GM21526 (cell line): ENCODE data around the gene HCN4.

Experiments used
- ATAC-seq: cut with Tn5 transposase; IDR thresholded peaks from one replicate; pipeline ENCODE4 v1.9.1; 2021; ENCODE audit warnings: moderate library complexity; ENCODE audit not compliant: unreplicated experiment, low FRiP score

The HCN4 gene

DNA sequence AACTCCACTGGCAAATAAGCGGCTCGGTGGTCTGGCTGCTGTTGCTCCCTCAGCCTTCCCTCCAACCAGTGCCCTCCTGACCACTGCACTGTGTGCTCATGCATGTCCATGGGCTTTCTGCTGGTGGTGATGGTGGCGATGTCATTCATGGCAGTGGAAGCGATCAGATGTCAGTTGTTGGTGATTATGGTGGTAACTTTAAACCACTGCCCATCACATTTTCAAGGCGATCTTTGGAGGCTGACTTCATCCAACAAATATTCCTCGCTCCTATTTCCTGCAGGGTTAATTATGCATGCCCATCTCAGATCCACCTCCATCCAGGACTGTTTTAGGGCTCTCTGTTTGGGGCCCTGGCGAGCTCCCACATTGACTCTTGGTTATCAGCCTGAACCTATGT lies 13.4 kb upstream of the HCN4 start:
- no peak for ATAC-seq

DNA sequence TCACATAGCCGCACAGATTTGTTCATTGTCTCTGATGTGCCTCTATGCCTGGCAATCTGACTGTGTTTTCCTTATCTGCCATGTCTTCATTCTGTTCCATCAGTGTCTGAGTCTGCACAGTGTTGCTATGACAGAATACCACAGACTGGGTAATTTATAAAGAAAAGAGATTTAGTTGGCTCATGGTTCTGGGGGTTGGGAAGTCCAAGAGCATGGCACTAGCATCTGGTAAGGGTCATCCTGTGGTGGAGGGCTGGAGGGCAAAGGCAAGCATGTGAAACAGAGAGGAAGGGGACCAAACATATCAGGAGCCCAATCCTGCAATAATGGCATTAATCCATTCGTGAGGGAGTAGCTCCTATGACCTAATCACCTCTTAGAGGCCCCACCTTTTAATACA lies 11.9 kb upstream of the HCN4 start:
- ATAC-seq, result no peak

DNA sequence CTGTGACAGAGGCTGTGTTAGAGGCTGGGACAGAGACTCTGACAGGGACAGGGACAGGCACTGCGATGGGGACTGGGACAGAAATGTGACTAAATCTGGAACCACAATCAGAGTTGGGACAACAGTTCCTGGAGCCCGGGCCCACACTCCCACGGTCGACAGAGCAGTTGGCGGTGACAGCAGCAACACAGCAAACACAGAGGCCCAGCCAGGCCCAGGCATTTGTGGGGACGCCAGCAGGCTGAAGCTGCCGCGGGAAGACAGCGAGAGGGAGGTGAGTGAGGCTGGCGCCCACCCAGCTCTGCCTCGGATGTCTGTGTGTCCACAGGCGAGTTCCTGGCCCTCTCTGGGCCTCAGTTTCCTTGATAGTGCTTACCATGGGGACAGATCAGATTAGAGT lies 9.3 kb upstream of the HCN4 start:
- ATAC-seq, result no peak

DNA sequence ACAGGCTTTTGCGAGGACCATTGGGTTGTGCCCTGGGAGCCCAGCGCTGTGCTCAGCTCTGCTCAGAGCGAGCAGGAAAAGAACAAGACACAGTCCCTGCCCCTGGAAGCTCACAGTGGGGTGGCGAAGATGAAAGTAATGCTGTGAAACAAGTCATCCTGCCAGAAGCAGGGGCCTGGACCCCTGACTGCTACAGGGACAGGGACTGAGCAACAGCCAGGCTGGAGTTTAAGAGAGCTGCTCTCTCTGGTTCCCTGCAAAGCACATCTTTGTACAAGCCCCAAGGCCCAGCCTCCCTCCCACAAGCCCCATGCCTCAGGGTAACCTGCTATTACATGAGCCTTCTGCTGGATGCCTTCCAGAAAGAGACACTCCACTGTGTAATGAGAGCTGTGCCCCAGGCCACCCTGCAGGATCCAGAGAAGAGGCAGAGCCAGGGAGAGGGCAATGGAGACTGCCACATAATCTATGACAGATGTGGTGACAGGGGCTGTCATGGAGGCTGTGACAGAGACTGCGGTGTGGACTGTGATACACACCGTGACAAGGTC lies 7.1 kb upstream of the HCN4 start:
- no peak for ATAC-seq

DNA sequence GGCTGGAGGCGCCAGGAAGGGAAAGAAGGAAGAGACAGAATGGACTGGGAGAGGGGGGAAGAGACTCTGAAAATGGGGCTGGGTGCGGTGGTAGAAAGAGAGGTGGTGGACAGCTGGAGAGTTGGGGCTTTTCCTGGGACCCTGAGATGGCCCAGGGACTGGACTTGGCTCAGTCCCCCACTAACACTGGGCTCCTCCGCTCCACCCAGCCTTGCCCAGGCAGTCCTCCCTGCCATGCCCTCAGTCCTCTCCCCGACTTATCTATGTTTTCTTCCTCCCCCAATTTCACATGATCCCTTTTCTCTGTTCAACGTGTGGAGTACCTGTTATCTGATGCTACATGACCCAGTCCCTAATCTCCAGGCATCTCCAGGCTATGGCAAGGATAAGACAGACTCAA lies 6.3 kb upstream of the HCN4 start:
- ATAC-seq, result no peak

DNA sequence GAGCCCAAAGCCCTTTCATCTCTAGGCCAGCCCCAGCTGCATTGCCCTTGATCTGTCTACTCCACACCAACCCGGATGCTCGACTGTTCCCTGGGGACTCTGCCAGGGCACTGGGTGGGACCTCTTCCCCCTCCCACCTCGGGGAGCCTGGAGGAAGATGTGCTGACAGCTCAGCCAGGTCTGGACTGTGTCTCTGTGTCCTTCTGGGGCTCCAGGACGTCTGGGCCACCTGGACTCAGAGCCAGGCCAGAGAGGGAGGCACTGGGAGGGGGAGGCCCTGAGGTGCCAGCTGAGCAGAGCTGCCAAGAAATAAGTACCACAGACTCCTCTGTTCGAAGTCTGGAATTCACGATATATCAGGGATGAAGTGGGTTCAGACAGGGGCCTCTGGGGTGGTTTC lies 5.8 kb upstream of the HCN4 start:
- ATAC-seq, result no peak

DNA sequence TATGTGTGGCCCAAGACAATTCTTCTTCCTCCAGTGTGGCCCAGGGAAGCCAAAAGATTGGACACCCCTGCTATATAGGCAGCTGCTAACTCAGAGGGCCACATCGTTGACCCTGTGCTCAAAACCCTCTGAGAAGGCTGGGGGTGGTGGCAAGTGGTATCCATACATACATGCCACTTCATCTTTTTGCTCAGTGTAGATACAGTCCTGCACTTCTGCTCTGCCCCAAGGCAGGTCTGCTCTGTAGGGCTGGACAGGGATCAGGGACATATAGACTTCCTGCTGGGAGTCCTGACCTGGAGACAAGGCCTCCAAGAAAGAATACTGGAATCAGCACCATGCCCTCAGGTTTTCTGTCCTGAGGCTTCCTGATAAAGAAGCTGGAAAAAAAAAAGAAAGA lies 4.5 kb upstream of the HCN4 start:
- ATAC-seq, result no peak

DNA sequence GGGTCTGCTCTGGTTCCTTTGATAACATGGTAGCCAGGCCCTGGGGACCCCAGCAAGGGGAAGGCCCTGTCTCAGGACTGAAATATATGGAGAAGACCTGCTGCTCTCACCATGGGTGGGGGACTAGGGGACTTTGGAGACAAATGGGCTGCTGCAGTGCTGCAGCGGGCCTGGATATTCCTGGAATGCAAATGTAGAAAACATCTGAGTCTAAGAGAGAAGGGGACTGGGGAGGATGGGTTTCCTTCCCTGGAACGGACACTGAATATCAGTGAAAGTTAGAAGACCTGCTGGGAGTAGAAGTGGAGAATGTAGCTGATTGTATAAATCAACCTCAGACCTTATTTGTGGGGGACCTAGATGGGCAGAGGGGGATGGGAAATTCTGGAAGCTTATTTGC lies 3.1 kb upstream of the HCN4 start:
- ATAC-seq, result no peak

DNA sequence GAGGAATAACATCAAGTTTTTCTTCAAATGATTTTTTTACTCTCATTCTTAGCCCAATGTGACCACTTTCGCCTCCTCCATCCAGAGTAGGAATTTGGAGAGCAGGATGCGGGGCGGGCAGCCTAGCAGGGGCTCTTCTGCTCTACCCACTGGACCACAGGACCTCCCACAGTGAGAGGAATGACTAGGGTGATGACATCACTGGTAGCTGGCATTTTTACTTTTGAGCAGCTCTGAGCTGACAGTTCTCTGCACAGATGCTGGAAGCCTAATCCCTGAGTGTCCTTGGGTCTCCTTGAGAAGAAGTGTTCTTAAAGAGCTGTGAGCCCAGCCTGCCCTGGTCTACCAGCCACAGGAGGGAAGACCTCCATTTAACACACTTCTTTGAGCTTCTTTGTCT lies 1.4 kb upstream of the HCN4 start:
- ATAC-seq, result no peak

DNA sequence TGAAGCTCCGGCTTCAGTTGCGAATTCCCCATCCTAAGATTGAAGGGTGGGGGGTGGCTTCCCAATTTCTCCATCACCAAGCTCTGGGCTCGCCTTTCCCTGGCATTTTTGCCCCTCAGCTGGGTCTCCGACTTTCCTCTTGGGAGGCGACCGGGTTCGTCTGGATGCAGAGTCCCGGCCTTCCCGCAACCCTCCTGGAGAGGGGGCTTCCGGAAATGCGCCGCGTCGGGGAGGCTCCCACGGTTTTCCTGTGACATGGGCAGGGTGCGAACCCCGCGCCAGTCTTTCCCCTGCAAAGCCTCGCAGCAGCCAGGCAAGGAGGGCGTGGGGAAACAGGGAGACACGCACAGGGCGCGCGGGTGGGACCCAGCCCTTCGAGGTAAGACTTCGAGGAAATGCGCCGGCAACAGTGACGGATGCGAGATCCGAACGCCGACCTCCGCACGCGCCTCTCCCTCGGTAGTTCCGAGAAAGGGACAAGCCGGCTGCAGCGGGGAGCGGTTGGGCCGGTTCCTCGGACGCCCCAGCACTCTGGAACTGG lies 466 bp upstream of the HCN4 start:
- no peak for ATAC-seq

DNA sequence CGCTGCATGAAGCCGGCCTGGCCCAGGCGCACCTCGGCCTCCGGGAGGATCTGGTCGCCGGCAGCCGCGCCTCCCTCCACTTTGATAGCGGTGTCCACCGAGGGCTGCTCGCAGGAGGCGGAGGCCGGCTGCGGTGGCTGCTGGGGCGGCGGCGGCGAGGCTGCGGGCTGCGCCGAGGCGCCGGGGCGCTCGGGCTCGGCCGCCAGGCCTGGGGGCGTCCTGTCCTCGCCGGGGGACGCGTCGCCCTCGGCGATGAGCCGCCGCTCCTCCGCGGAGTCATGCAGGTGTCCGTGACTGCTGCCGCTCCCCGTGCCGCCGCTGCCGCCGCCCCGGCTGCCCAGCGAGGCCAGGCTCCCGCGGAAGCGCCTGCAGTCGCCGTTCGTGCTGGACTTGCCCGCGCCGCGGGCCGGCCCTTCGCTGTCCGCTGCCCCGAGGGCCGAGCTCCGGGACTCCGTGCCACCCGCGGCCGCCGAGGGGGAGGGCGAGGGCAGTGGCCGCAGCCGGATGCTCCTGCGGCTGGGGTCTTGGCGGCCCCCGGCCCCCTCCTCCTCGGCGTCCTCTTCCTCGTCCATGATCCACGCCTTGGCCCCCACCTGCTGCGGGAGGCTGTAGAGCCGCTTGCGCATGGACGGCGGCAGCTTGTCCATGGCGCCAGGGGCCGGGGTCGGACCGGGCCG lies 996 bp downstream of the HCN4 start:
- no peak for ATAC-seq

DNA sequence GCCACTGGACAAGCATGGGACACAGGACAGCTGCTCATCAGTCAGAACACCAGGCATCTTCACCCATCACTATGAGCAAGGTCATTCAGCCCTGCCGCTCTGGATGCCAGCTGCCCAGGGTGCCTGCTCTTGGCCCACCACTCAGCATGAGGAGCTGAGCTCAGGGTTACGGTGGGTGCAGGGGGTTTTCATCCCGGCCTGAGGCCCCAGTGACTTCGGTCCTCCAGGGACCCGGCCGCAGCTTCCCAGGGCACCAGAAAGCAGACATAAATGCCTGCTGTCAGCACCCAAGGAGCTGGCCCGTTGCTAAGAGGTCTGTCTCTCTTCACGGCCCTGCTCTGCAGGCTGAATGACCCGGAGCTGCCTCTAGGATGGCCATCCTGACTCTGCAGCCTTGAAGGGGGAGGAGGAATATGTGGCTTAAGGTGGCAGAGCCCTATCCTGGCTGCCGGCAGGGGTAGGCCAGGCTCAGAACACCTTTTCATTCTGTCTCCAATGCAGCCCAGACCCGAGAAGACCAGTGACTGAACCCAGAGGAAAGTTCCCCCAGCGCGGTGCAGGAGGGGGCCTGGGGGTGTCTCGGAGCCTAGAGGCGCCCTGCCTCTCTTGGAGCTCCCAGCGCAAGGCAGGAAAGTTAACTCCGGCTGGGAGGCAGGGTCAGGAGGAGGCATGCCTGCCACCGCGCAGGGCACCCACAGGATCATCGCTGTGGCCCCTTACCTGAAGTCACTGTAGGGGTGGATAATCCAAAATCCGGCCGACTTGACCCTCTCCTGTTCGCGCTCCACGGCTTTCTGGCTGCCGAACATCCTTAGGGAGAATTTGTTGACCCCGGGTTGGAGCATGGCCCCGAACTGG lies 1.8 kb downstream of the HCN4 start:
- ATAC-seq, result no peak

DNA sequence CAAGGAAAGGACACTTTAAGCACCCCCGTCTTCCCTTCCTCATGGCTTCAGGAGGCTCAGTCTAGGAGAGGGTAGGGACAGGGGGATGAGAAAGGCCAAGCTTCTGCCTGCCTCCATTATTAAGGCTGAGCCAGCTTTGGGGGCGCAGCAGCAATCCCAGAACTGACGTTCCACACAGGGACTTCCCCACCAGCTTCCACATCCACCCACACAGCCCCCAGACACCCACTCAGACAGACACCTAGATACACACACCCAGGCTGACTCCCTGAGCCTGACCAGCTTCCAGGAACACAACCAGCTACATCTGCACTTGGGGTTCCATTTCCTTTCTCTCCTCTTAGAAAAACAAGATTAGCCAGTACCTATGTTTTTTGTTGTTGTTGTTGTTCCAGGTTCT lies 4.7 kb downstream of the HCN4 start:
- no peak for ATAC-seq

DNA sequence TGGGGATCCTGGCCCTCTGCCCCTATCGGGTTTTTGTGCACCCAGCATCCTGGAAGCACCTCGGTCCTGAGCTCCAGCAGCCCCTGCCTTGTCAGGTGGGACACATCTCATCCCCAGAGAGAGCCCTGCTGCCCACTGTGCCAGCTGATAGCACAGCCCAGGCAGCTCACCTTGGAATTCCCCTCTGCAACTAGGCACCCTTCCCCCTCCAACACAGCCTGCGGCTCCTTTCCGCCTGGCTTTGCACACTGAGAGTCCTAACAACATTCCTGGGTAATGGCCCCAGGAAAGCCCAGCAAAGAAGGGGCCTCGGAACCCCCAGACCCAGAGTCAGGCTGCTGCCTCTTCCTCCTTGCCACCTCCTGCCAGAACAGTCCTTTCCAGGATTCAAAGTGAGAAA lies 5.9 kb downstream of the HCN4 start:
- ATAC-seq, result no peak

DNA sequence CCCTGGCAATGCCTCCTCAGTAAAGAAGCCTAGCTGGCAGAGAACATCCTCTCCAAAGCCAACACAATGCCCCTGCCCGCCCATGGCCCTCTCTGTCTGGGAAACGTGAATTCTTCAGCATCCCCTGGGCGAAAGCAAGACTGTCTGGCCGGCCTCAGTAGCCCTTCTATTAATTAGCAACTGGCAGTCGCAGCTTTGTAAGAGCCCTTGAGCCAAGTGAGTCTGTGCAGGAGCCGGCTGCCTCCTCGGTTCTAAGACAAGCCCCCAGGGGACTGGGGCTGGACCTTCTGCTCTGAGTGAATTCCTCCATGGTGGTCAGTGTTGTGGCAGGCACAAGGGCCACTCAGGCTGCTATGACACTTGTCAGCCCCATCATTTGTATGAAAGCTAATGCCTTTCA lies 7.4 kb downstream of the HCN4 start:
- ATAC-seq, result no peak

DNA sequence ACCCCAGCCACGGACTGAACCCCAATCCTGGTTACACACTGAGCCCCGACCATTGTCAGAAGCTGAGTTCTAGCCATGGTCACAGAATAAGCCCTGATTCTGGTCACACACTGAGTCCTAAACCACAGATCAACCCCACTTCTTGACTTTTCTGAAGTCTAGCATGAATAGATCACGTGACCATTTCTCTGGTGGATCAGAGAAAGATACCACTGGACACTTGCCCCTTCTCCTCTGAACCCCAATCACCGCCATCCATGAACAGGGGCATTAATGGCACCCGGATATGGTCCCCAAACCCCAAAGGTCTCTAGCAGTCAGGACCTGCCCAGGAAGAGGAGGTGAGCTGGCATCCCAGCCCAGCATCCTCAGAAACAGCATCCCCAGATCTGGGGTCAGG lies 9.1 kb downstream of the HCN4 start:
- ATAC-seq, result no peak

DNA sequence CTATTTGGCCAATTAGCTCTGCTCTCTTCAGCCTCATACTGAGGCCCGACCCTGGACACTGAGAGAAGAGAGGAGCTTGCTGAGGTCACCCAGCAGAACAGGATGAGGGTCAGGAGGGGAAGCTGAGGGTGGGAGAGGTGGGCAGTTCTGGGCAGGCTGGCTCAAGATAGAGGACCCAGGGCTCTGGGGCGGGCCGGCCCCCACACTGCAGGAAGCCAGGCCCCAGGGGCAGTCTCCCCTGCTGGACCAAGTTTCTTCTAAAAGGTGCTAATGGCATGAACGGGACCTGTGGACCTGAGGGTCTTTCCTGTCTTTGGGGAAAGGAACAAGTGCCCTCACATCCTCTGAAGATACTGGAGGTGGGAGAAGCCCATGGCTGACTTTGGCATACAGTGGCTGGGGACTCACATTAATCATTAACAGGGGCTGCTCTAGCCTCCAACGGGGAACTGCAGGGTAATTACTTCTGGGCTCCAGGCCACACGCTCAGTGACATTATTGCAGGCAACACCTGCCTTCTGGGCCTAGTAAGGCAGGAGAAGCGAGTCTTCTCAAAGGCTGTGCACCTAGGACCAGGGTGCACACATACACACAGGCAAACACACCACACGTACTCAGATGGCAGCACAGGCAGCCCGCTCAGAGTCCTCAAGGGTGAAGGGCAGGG lies 10.6 kb downstream of the HCN4 start:
- ATAC-seq, result no peak

DNA sequence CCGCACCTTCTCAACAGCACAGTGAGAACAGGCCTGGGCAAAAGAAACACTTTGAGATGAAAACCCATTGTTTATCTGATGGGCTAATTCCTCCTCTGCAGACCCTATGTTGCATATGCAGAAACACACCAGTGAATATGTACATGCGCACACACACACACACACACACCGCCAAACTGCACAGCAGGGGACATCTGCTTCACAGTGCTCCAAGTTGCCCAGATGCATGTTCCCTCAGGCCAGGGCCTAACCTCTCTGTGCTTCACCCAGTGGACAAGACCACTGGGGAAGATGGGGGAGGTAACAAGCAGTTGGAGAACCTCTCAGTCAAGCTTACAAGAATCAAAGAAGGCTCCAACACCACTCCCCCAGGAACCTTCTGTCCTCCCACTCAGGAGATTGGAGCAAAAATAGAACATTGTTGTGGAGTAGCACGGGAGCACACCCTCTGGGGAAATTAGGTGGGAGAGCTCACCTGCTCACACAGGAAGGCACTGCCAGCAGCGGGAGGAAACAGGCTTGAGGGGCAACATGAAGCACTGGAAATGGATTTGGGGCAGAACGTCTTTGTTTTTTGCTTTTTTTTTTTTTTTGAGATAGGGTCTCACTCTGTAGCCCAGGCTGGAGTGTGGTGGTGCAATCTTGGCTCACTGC lies 13.0 kb downstream of the HCN4 start:
- no peak for ATAC-seq

DNA sequence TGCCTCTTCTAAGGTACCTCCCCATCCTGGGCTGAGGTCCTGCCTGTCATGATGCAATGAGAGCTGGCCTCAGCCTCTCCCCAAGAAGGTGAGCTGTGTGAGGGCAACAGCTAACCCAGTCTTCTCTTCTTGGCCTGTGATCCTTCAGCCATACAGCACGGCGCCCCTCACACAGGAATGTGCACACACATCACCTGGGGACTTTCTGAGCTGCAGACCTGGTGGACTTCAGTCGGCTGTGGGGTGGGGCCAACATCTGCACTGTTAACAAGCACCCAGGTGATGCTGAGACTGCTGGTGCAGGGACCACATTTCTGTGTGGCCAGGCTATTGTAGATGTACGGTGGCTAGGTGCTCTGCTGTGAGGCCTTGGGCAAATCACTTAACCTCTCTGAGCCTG lies 14.5 kb downstream of the HCN4 start:
- ATAC-seq, result no peak

DNA sequence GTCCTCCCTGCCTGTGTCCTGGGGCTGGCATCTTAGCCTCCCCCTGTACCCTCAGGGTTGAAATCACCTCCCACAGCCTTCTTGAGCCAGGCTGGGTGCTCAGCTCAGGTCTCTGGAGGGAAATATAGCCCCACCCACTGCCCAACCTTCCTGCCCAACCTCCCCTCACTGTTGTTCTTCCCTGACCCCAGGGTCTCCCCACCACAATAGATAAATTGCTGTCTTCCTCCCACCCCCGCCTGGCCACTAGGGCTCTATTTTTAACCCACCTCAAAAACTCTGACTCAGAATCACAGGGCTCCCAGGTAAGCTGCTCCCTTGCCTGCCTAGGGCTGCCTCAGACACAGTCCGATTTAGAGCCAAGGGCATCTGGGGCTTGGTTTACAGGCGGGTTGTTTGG lies 15.0 kb downstream of the HCN4 start:
- ATAC-seq, result no peak

DNA sequence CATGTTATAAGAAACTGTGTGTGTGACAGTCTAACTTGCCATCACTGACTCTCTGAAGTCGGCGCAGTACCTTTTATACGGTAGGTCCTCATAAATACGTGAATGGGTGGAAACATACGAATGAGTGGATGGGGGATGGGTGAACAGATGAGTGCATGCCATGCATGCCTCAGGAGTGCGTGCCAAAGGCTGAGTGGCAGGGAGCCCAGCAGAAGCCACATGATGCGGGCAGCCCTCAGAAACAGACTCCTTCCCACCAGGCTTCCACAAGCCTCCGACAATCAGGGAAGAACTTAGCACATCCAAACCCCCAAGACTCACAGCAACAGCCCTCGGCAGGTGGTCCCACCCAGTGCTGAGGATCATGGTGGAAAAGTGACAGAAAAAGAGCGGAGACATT lies 16.7 kb downstream of the HCN4 start:
- ATAC-seq, result no peak
